KMS-11 (cell line): ENCODE data around the gene LMX1A.

Experiments used
- H2AFZ ChIP-seq: fragments of 200-600 bp; sonication (generic); 2 replicates; pipeline ENCODE4 v1.6.1; 2016; ENCODE audit warnings: antibody characterized with exemption, mixed run types, low read depth
- H3K27ac ChIP-seq: fragments of 200-600 bp; sonication (generic); 2 replicates; pipeline ENCODE4 v1.6.1; 2016; ENCODE audit warnings: mild to moderate bottlenecking, mixed run types
- H3K27me3 ChIP-seq: fragments of 200-600 bp; sonication (generic); 2 replicates; pipeline ENCODE4 v1.6.1; 2017; ENCODE audit warnings: mild to moderate bottlenecking, low read depth, mixed run types, moderate library complexity; ENCODE audit not compliant: insufficient read depth
- H3K36me3 ChIP-seq: fragments of 200-600 bp; sonication (generic); 2 replicates; pipeline ENCODE4 v1.6.1; 2017; ENCODE audit warnings: mild to moderate bottlenecking, mixed run types; ENCODE audit not compliant: insufficient read depth
- H3K4me1 ChIP-seq: fragments of 200-600 bp; sonication (generic); 2 replicates; pipeline ENCODE4 v1.6.1; 2016; ENCODE audit warnings: mild to moderate bottlenecking, low read depth, mixed run types; ENCODE audit not compliant: poor library complexity, severe bottlenecking
- H3K4me2 ChIP-seq: fragments of 200-600 bp; sonication (generic); 2 replicates; pipeline ENCODE4 v1.7.0; 2016; ENCODE audit warnings: mild to moderate bottlenecking, mixed run types
- H3K4me3 ChIP-seq: fragments of 200-600 bp; sonication (generic); IDR thresholded peaks from 2 replicates; pipeline ENCODE4 v1.6.1; 2017; ENCODE audit warnings: low read depth, low read length, mixed read lengths; ENCODE audit not compliant: insufficient read depth
- H3K79me2 ChIP-seq: fragments of 200-600 bp; sonication (generic); 2 replicates; pipeline ENCODE4 v1.6.1; 2016; ENCODE audit warnings: low read depth, mixed run types; ENCODE audit not compliant: insufficient read depth
- H3K9ac ChIP-seq: fragments of 200-600 bp; sonication (generic); 2 replicates; pipeline ENCODE4 v1.6.1; 2016; ENCODE audit warnings: mild to moderate bottlenecking, mixed run types
- H4K20me1 ChIP-seq: fragments of 200-600 bp; sonication (generic); 2 replicates; pipeline ENCODE4 v1.6.1; 2016; ENCODE audit warnings: mild to moderate bottlenecking, mixed run types; ENCODE audit not compliant: insufficient read depth
- CTCF ChIP-seq: fragments of 200-600 bp; sonication (generic); conservative IDR thresholded peaks from 2 replicates; pipeline ENCODE4 v1.6.1; 2017; ENCODE audit warnings: low read depth, mild to moderate bottlenecking, antibody characterized with exemption, low read length, moderate library complexity, mixed read lengths

Gene LMX1A

GRCh38 chr1:165259706-165260428 lies 96.6 kb downstream of the LMX1A start:
- Histone ChIP-seq H3K9ac (no peak overlapping the region), H3K27ac (no peak overlapping the region)

GRCh38 chr1:165259236-165259635 lies 97.3 kb downstream of the LMX1A start:
- H3K9ac ChIP-seq, result no peak overlapping the region
- no peak overlapping the region for H2AFZ ChIP-seq
- TF ChIP-seq CTCF, result no peak
- no peaks in the 10 kb centered on the region for H3K4me1 ChIP-seq
- H4K20me1 ChIP-seq, result no peaks in the 10 kb centered on the region
- H3K27ac ChIP-seq, result no peak overlapping the region
- H3K79me2 ChIP-seq, result no peaks in the 10 kb centered on the region
- H3K4me2 ChIP-seq, result no peak overlapping the region
- no peaks in the 10 kb centered on the region for H3K27me3 ChIP-seq
- no peak overlapping the region for H3K4me3 ChIP-seq
- no peaks in the 10 kb centered on the region for H3K36me3 ChIP-seq

More at GRCh38 chr1:165259706-165260428, 96.6 kb downstream of the LMX1A start:
- Histone ChIP-seq H3K4me1 (no peaks in the 10 kb centered on the region), H2AFZ (no peak overlapping the region), H3K79me2 (no peaks in the 10 kb centered on the region), H3K36me3 (no peaks in the 10 kb centered on the region), H4K20me1 (no peaks in the 10 kb centered on the region), H3K27me3 (no peaks in the 10 kb centered on the region), H3K4me2 (no peak overlapping the region), H3K4me3 (no peak overlapping the region)
- TF ChIP-seq CTCF, result no peak

GRCh38 chr1:165257969-165258459 lies 98.5 kb downstream of the LMX1A start:
- Histone ChIP-seq H3K27ac (no peak overlapping the region), H3K9ac (no peak overlapping the region), H3K4me1 (no peaks in the 10 kb centered on the region), H3K36me3 (no peaks in the 10 kb centered on the region), H3K4me2 (no peak overlapping the region), H2AFZ (no peak overlapping the region), H3K27me3 (no peaks in the 10 kb centered on the region), H4K20me1 (no peaks in the 10 kb centered on the region), H3K4me3 (no peak overlapping the region), H3K79me2 (no peaks in the 10 kb centered on the region)
- TF ChIP-seq CTCF, result peak; percentile 97

GRCh38 chr1:165254896-165255625 lies 101.5 kb downstream of the LMX1A start:
- no peak overlapping the region for H3K4me3 ChIP-seq
- no peak overlapping the region for H2AFZ ChIP-seq
- H3K4me2 ChIP-seq, result no peak overlapping the region
- H4K20me1 ChIP-seq, result no peaks in the 10 kb centered on the region
- TF ChIP-seq CTCF, result no peak
- H3K79me2 ChIP-seq, result no peaks in the 10 kb centered on the region
- no peaks in the 10 kb centered on the region for H3K27me3 ChIP-seq
- H3K4me1 ChIP-seq, result no peaks in the 10 kb centered on the region
- no peak overlapping the region for H3K27ac ChIP-seq
- no peak overlapping the region for H3K9ac ChIP-seq
- H3K36me3 ChIP-seq, result no peaks in the 10 kb centered on the region
